Ovary (tissue), 9 donors: ENCODE data around the gene GALNT16. TPM values are rescaled to one million over a fixed set of nuclear protein-coding genes. Genes with fewer than 3 reads are reported as not detected.

Experiments used
- DNase-seq, 5 donors: peaks; one replicate each; pipeline ENCODE4 v3.0.0-alpha.2; 2019 to 2020
- H3K27ac ChIP-seq, 2 donors: fragments of 200-600 bp; one replicate each; pipeline versions ENCODE4 v1.5.1 to v1.8.0; 2019 to 2022
- H3K27me3 ChIP-seq: fragments of 200-600 bp; one replicate; pipeline ENCODE4 v1.8.0; 2022
- H3K36me3 ChIP-seq: fragments of 200-600 bp; sonication (generic); one replicate; pipeline ENCODE4 v1.5.1; 2019
- H3K4me1 ChIP-seq: one replicate; pipeline ENCODE4 v1.8.1; 2013; ENCODE audit warnings: mild to moderate bottlenecking, moderate library complexity; ENCODE audit not compliant: insufficient read depth
- H3K4me3 ChIP-seq: fragments of 200-600 bp; sonication (generic); one replicate; pipeline ENCODE4 v1.5.1; 2017
- H3K9me3 ChIP-seq, 2 donors: fragments of 200-600 bp in 1 of 2; sonication (generic) in 1 of 2; one replicate each; pipeline versions ENCODE4 v1.5.1 to v1.8.1; 2013 to 2019; ENCODE audit warnings: mild to moderate bottlenecking in 1 of 2, moderate library complexity in 1 of 2
- EP300 ChIP-seq: sonication (generic); formaldehyde crosslinking; IDR thresholded peaks from one replicate; pipeline ENCODE4 v1.6.1; 2017; ENCODE audit warnings: antibody characterized with exemption
- POLR2A ChIP-seq: fragments of 450-650 bp; IDR thresholded peaks from one replicate; pipeline ENCODE4 v1.6.1; 2017; ENCODE audit warnings: antibody characterized with exemption, mild to moderate bottlenecking, moderate library complexity
- WGBS, 3 donors: extraction: QIAGEN DNeasy Blood & Tissue Kit in 1 of 3; methylation state at CpG; one replicate each; pipeline versions ENCODE4 v1.1.5 to v1.1.7; 2013 to 2017; 5-methylcytosine and 5-hydroxymethylcytosine counted together
- intact Hi-C, 4 donors: fragments of 100-400 bp; cut with DNase I; formaldehyde crosslinking; loops; one replicate each; pipeline versions ENCODE4 v1.11.0 to v1.15.1; 2022 to 2023
- polyA plus RNA-seq, 2 donors: library from polyadenylated mRNA; stranded (reverse); fragments of 200-250 nt in 1 of 2; fragments of 350-450 nt in 1 of 2; fragmentation: Illumina TruSeq in 1 of 2; extraction: RNeasy Lipid Tissue Mini Kit (QIAGEN cat#74804) in 1 of 2; gene quantifications; one replicate each; pipeline ENCODE4 v1.2.3, GENCODE V29; 2013 to 2014
- total RNA-seq, 7 donors: library from RNA; depleted of rRNA in 2 of 7; stranded (reverse); fragments of >200 nt in 2 of 7; fragmentation: NEBNext Ultra II Directional in 3 of 7; extraction: Animal tissue kit (Norgen Biotek cat#: 25700) in 3 of 7; gene quantifications; one replicate each; pipeline versions ENCODE4 v1.1.0 to v1.2.4, GENCODE V29; 2016 to 2023
- TF ChIP-seq, protein P1 (sequence below), 3 donors: fragments of 450-650 bp in 2 of 3; fragments of 200-600 bp in 1 of 3; IDR thresholded peaks; one replicate each; pipeline versions ENCODE4 v1.5.1 to v1.8.0; 2016 to 2022; ENCODE audit warnings: antibody characterized with exemption in 3 of 3, mild to moderate bottlenecking in 1 of 3
- donor health status: DM: no; HTN: no; CAD: no; lungs with moderate emphysema.
- donor health status: DM: no; HTN: no; CAD: no.
- donor health status: Bipolar disorder and iron deficiency.
- donor health status: DM: yes; HTN: yes; CAD: no.
- donor health status: DM: no; HTN: no; CAD: no.
- donor health status: DM: yes; HTN: yes; CAD: no.

The GALNT16 gene
- total and polyA plus RNA-seq, 9 donors = 0.36 to 5.3 (median 2.0) TPM

DNA sequence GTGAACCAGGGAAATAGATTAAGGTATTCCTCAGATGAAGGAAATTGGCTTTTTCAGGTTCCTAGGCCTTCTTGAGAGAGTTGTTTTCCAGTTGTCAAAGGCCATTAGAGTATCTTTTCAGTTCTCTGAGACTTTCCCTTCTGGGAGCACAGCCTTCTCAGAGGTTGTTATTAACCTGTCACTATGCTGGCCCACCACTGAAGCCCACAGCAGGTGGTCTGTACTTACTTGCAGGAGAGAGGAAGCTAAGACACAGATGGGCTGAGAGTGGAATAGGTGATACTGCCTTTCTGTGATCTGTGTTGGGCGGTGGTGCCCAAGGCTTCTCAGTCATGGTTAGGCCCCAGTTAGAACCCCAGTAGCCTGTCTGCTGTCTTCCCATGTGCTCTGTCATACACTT lies 22.8 kb upstream of the GALNT16 start:
- intact Hi-C loops = no loop called here
- no peaks in the 10 kb centered on the region for H3K27me3 ChIP-seq
- no peak overlapping the region for H3K27ac ChIP-seq
- no peak overlapping the region for H3K4me3 ChIP-seq
- no peaks in the 10 kb centered on the region for H3K36me3 ChIP-seq
- TF ChIP-seq, protein P1, sequence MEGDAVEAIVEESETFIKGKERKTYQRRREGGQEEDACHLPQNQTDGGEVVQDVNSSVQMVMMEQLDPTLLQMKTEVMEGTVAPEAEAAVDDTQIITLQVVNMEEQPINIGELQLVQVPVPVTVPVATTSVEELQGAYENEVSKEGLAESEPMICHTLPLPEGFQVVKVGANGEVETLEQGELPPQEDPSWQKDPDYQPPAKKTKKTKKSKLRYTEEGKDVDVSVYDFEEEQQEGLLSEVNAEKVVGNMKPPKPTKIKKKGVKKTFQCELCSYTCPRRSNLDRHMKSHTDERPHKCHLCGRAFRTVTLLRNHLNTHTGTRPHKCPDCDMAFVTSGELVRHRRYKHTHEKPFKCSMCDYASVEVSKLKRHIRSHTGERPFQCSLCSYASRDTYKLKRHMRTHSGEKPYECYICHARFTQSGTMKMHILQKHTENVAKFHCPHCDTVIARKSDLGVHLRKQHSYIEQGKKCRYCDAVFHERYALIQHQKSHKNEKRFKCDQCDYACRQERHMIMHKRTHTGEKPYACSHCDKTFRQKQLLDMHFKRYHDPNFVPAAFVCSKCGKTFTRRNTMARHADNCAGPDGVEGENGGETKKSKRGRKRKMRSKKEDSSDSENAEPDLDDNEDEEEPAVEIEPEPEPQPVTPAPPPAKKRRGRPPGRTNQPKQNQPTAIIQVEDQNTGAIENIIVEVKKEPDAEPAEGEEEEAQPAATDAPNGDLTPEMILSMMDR (IDR thresholded peaks at IDR 0.05) = no peak
- no peak for TF ChIP-seq POLR2A
- WGBS, 3 donors = 100% methylated on average over 1 of the region's 1 CpG
- no peaks in the 10 kb centered on the region for H3K4me1 ChIP-seq
- H3K9me3 ChIP-seq = no peaks in the 10 kb centered on the region
- DNase-seq = no peak

DNA sequence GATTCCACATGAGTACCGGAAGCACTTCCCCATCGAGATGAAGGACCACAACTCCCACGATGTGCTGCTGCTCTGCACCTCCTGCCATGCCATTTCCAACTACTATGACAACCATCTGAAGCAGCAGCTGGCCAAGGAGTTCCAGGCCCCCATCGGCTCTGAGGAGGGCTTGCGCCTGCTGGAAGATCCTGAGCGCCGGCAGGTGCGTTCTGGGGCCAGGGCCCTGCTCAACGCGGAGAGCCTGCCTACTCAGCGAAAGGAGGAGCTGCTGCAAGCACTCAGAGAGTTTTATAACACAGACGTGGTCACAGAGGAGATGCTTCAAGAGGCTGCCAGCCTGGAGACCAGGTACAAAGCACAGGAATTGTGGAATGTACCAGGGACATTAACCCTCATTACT lies 22.4 kb upstream of the GALNT16 start:
- Histone ChIP-seq H3K27me3 (no peaks in the 10 kb centered on the region), H3K9me3 (no peaks in the 10 kb centered on the region), H3K27ac (no peak overlapping the region), H3K4me3 (no peak overlapping the region), H3K36me3 (no peaks in the 10 kb centered on the region), H3K4me1 (no peaks in the 10 kb centered on the region)
- intact Hi-C loops = no loop called here
- no peak for DNase-seq
- WGBS, 3 donors = 81 to 87% (median 82%) methylated on average over 12 of the region's 12 CpGs
- TF ChIP-seq, protein P1 (IDR thresholded peaks at IDR 0.05) = no peak
- TF ChIP-seq POLR2A = no peak
- TF ChIP-seq EP300 = no peak

DNA sequence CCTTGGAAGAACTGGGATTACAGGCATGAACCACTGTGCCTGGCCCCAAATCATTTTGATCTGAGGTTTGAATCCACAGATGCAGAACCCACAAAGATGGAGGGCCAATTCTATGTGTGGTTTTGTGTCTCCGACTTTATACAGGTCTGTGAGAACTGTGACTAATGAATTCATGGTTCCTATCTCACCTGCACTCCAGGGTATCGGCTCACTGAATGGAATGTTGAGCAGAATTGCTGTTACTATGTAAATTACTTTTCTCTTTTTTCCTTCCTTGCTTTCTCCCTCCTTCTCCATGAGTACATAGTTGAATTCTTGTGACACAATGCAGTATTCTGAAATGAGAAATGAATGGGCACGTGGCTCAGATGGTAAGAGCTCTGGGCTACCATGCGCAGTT lies 21.1 kb upstream of the GALNT16 start:
- Histone ChIP-seq H3K27ac (no peak overlapping the region), H3K4me1 (no peaks in the 10 kb centered on the region), H3K9me3 (no peaks in the 10 kb centered on the region), H3K36me3 (no peaks in the 10 kb centered on the region), H3K27me3 (no peaks in the 10 kb centered on the region), H3K4me3 (no peak overlapping the region)
- WGBS, 3 donors = 89 to 92% (median 92%) methylated on average over 4 of the region's 4 CpGs
- no peak for DNase-seq
- TF ChIP-seq EP300 (no peak), POLR2A (no peak)
- TF ChIP-seq, protein P1 (IDR thresholded peaks at IDR 0.05) = no peak
- intact Hi-C loops = no loop called here

DNA sequence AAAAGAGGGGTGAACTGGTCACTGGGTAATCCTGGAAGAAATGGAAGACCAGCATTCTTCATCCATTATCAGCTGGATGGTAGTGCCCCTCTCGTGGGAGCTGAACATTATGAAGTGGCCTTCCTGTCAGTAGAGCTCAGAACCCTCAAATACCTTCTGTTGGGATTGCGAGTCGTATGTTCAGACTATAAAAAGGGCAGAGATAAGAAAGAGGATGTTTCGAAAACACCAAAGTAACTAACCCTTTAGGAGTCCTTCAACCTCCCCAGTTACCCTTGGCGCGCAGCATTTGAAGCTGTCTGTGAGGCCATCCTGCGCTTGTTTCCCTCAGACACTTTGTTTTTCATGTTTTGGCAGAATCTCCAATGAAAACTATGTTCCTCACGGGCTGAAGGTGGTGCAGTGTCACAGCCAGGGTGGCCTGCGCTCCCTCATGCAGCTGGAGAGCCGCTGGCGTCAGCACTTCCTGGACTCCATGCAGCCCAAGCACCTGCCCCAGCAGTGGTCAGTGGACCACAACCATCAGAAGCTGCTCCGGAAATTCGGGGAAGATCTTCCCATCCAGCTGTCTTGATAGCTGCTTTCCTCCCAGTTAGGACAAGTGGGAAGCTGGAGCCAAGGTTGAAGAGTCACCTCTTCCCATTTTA lies 19.3 kb upstream of the GALNT16 start:
- Histone ChIP-seq H3K4me3 (no peak overlapping the region), H3K4me1 (no peaks in the 10 kb centered on the region), H3K27ac (no peak overlapping the region), H3K9me3 (no peaks in the 10 kb centered on the region), H3K27me3 (no peaks in the 10 kb centered on the region), H3K36me3 (no peaks in the 10 kb centered on the region)
- intact Hi-C loops = loop anchor here (5.0 to 10.0 kb wide), 6 partner anchors 114 to 334 kb away; partner anchors contain the start of gene CCDC177 (in 2 of the 4)
- 60 to 76% (median 66%) methylated on average over 13 of the region's 13 CpGs for WGBS, 3 donors
- DNase-seq = no peak
- TF ChIP-seq POLR2A = no peak
- no peak for TF ChIP-seq EP300
- TF ChIP-seq, protein P1 (IDR thresholded peaks at IDR 0.05) = no peak
